K562 (cell line): ENCODE measurements around the gene CTRL. TPM values are rescaled to one million over a fixed set of nuclear protein-coding genes. Genes with fewer than 3 reads are reported as not detected.

Experiments used
- BHLHE40 ChIP-seq: IDR thresholded peaks from 2 replicates; pipeline ENCODE4 v1.6.1; 2011; ENCODE audit warnings: low read length, improper control_type of control experiment
- C11orf30 ChIP-seq: fragments of 450-650 bp; IDR thresholded peaks from 2 replicates; pipeline ENCODE4 v1.6.1; 2016; ENCODE audit warnings: low read depth, mild to moderate bottlenecking
- CBX3 ChIP-seq, 2 experiments: IDR thresholded peaks; 1 replicate in 1 of 2; 2 replicates in 1 of 2; pipeline ENCODE4 v1.6.1; 2012; ENCODE audit warnings: inconsistent platforms in 2 of 2, low read length in 2 of 2, borderline replicate concordance in 1 of 2, control low read depth in 1 of 2
- CEBPZ ChIP-seq: fragments of 150-350 bp; IDR thresholded peaks from 2 replicates; pipeline ENCODE4 v1.6.1; 2014; ENCODE audit warnings: low read depth, mild to moderate bottlenecking, low read length, borderline replicate concordance
- DACH1 ChIP-seq: fragments of 450-650 bp; IDR thresholded peaks from 2 replicates; pipeline ENCODE4 v1.6.1; 2018; ENCODE audit not compliant: partially characterized antibody
- E2F3 ChIP-seq: fragments of 250-450 bp; sonication (Bioruptor Pico); IDR thresholded peaks from 2 replicates; pipeline ENCODE4 v1.4.0; 2020; ENCODE audit warnings: mild to moderate bottlenecking
- ETV5 ChIP-seq: sonication (generic); formaldehyde crosslinking; IDR thresholded peaks from 2 replicates; pipeline ENCODE4 v1.4.0; 2020; ENCODE audit warnings: low read depth, mild to moderate bottlenecking, missing genetic modification reagents
- HNRNPH1 ChIP-seq: fragments of 200-400 bp; formaldehyde crosslinking; optimal IDR thresholded peaks from 2 replicates; pipeline ENCODE3; 2017; ENCODE audit warnings: low read depth, mild to moderate bottlenecking, low read length, moderate library complexity
- HNRNPL ChIP-seq: fragments of 200-400 bp; formaldehyde crosslinking; IDR thresholded peaks from 2 replicates; pipeline ENCODE4 v1.6.1; 2017; ENCODE audit warnings: low read depth, mild to moderate bottlenecking, low read length
- MEF2A ChIP-seq: IDR thresholded peaks from 2 replicates; pipeline ENCODE4 v1.6.1; 2011; ENCODE audit warnings: low read depth, mild to moderate bottlenecking, low read length, moderate library complexity; ENCODE audit not compliant: control insufficient read depth
- MLX ChIP-seq, 2 experiments: fragments of 450-650 bp in 1 of 2; sonication (generic) in 1 of 2; formaldehyde crosslinking; conservative IDR thresholded peaks; 2 replicates each; pipeline versions ENCODE4 v1.4.0 to v1.8.1; 2020 to 2022; ENCODE audit warnings: mild to moderate bottlenecking in 1 of 2, missing genetic modification reagents in 1 of 2
- MXI1 ChIP-seq: IDR thresholded peaks from 2 replicates; pipeline ENCODE4 v1.6.1; 2011; ENCODE audit warnings: low read depth, mild to moderate bottlenecking, improper control_type of control experiment, low read length
- NFE2L1 ChIP-seq: fragments of 450-650 bp; IDR thresholded peaks from 2 replicates; pipeline ENCODE4 v1.6.1; 2016; ENCODE audit warnings: missing genetic modification characterization, low read depth, mild to moderate bottlenecking, missing compliant biosample characterization, moderate library complexity, borderline replicate concordance
- NRF1 ChIP-seq, 2 experiments: fragments of 450-650 bp; IDR thresholded peaks in 1 of 2; conservative IDR thresholded peaks in 1 of 2; 2 replicates each; pipeline ENCODE4 v1.6.1; 2014; ENCODE audit warnings: mild to moderate bottlenecking in 2 of 2
- PHF8 ChIP-seq: fragments of 200-600 bp; sonication (generic); IDR thresholded peaks from 2 replicates; pipeline ENCODE4 v1.6.1; 2012; ENCODE audit warnings: mixed run types, mild to moderate bottlenecking, inconsistent platforms, low read length, moderate library complexity, borderline replicate concordance
- RHOXF2B ChIP-seq: fragments of 250-450 bp; sonication (Bioruptor Pico); conservative IDR thresholded peaks from 2 replicates; pipeline ENCODE4 v1.5.1; 2021
- SNIP1 ChIP-seq: fragments of 450-650 bp; IDR thresholded peaks from 2 replicates; pipeline ENCODE4 v1.7.1; 2017; ENCODE audit warnings: low read depth, mild to moderate bottlenecking
- THRA ChIP-seq: fragments of 450-650 bp; IDR thresholded peaks from 2 replicates; pipeline ENCODE4 v1.6.1; 2017; ENCODE audit warnings: mild to moderate bottlenecking, moderate library complexity
- ZNF12 ChIP-seq: sonication (generic); formaldehyde crosslinking; IDR thresholded peaks from 2 replicates; pipeline ENCODE4 v1.4.0; 2020; ENCODE audit warnings: mild to moderate bottlenecking, missing genetic modification reagents
- ZNF23 ChIP-seq: fragments of 250-450 bp; sonication (Bioruptor Pico); IDR thresholded peaks from 2 replicates; pipeline ENCODE4 v1.4.0; 2020; ENCODE audit warnings: mild to moderate bottlenecking
- ZNF311 ChIP-seq: fragments of 250-450 bp; sonication (Bioruptor Pico); IDR thresholded peaks from 2 replicates; pipeline ENCODE4 v1.4.0; 2020; ENCODE audit warnings: mild to moderate bottlenecking, moderate library complexity
- ZNF384 ChIP-seq: IDR thresholded peaks from 2 replicates; pipeline ENCODE4 v1.6.1; 2012; ENCODE audit warnings: low read depth, low read length, improper control_type of control experiment
- polyA plus RNA-seq, 8 experiments: library from polyadenylated mRNA; depleted of rRNA in 4 of 8; stranded (reverse) in 5 of 8; unstranded in 3 of 8; fragments of >200 nt; fragmentation: Nextera tagmentation in 2 of 8; fragmentation: Illumina TruSeq in 1 of 8; extraction: Ambion mirVana in 2 of 8; extraction: Trizol in 1 of 8; gene quantifications; 2 replicates each; pipeline versions ENCODE4 v1.2.1 to v1.2.3, GENCODE V29; 2011 to 2014; ENCODE audit warnings: inconsistent platforms in 1 of 8, missing spikeins in 1 of 8
- total RNA-seq, 7 experiments: library from RNA; depleted of rRNA in 6 of 7; stranded (reverse); fragments of >200 nt in 6 of 7; fragmentation: Illumina TruSeq in 2 of 7; extraction: Trizol in 2 of 7; gene quantifications; 2 replicates each; pipeline versions ENCODE4 v1.2.1 to v1.2.3, GENCODE V29; 2011 to 2021; ENCODE audit warnings: low replicate concordance in 1 of 7

Gene CTRL
- total and polyA plus RNA-seq, 9 of the 15 experiments (the other 6 are each of a cell fraction or from before 2014, with no cell fraction given) = 1.4 to 5.6 (median 2.5) TPM

GRCh38 chr16:67928561-67929364 lies 2.9 kb downstream of the CTRL start (continued):
- no peak for TF ChIP-seq CEBPZ
- no peak for TF ChIP-seq ETV5 (CRISPR knock-in tag)
- no peak for TF ChIP-seq ZNF12
- TF ChIP-seq E2F3 (CRISPR knock-in tag) = no peak
- no peak for TF ChIP-seq ZNF384
- no peak for TF ChIP-seq MEF2A
- no peak for TF ChIP-seq HNRNPH1
- TF ChIP-seq PHF8 = no peak
- TF ChIP-seq RHOXF2B (CRISPR knock-in tag) = no peak
- no peak for TF ChIP-seq NRF1 (conservative IDR thresholded peaks at IDR 0.05 in 1 of 2, IDR thresholded peaks at IDR 0.05 in 1 of 2)
- TF ChIP-seq C11orf30 = no peak
- TF ChIP-seq MLX (CRISPR knock-in tag; conservative IDR thresholded peaks at IDR 0.05) = no peak
- 0 out of 3 replicates have a peak, but pooled peaks of 1 of the 2 experiments have one; percentile 16 for TF ChIP-seq CBX3 (IDR thresholded peaks at IDR 0.05; ENCODE audit: borderline replicate concordance in 1 of 2, low read length in 2 of 2)
- TF ChIP-seq SNIP1 = no peak
- no peak for TF ChIP-seq HNRNPL
- peak; percentile 22; the same call in 1 of the 2 replicates for TF ChIP-seq BHLHE40
- no peak for TF ChIP-seq ZNF23 (CRISPR knock-in tag)
- TF ChIP-seq THRA = no peak
- no peak for TF ChIP-seq DACH1
- no peak for TF ChIP-seq ZNF311 (CRISPR knock-in tag)
- TF ChIP-seq MXI1 = no peak
- no peak for TF ChIP-seq NFE2L1
